ENCODE measurements around the gene HMGN3. TPM values are rescaled to one million over a fixed set of nuclear protein-coding genes. Genes with fewer than 3 reads are reported as not detected.

The HMGN3 gene
- total RNA-seq, 1 donor from 2014 or later: 30.8 TPM

DNA sequence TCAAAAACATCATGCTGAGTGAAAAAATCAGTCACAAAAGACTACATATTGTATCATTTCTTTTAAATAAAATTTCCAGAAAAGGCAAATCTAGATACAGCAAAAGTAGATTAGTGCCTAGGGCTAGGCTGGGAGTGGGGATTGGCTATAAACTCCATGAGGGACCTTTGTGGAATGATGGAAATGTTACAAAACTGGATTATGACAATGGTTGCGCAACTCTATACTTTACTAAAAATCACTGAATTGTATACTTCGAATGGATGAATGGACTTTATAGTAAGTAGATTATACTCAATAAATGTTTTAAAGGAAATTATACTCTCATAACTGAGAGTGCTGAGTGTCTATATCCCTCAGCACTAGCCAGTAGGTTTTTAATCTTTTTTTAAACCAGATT lies 4.3 kb downstream of the HMGN3 start:
- TF ChIP-seq, protein P1, sequence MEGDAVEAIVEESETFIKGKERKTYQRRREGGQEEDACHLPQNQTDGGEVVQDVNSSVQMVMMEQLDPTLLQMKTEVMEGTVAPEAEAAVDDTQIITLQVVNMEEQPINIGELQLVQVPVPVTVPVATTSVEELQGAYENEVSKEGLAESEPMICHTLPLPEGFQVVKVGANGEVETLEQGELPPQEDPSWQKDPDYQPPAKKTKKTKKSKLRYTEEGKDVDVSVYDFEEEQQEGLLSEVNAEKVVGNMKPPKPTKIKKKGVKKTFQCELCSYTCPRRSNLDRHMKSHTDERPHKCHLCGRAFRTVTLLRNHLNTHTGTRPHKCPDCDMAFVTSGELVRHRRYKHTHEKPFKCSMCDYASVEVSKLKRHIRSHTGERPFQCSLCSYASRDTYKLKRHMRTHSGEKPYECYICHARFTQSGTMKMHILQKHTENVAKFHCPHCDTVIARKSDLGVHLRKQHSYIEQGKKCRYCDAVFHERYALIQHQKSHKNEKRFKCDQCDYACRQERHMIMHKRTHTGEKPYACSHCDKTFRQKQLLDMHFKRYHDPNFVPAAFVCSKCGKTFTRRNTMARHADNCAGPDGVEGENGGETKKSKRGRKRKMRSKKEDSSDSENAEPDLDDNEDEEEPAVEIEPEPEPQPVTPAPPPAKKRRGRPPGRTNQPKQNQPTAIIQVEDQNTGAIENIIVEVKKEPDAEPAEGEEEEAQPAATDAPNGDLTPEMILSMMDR (IDR thresholded peaks at IDR 0.05): no peak

DNA sequence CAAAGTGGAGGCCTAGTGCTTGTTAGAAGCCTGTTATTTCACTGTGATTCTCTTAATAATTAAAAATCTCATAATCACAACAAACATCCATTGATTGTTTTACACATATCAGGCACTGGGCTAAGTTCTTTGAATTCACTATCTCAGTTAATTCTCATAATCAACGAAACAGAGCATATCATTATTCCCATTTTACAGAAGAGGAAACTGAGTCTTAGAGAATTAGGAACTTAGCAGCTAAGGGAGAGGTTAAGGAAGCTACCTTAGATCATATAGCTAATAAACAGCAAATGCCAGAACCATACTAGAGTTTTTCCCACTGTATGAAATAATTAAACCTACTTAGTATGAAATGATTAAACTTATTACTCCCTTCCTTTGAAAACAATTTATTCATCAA lies 7.0 kb downstream of the HMGN3 start:
- Mint-ChIP-seq H3K27ac (ENCODE audit: unreplicated experiment) (no peak overlapping the region), H3K9me3 (ENCODE audit: low read depth) (no peaks in the 10 kb centered on the region)

More for the DNA sequence above, 4.3 kb downstream of the HMGN3 start:
- Mint-ChIP-seq H3K36me3 (ENCODE audit: low read depth) (no peaks in the 10 kb centered on the region), H3K4me3 (ENCODE audit: unreplicated experiment) (no peak overlapping the region), H3K27me3 (ENCODE audit: low read depth) (no peaks in the 10 kb centered on the region), H3K9me3 (ENCODE audit: low read depth) (no peaks in the 10 kb centered on the region), H3K27ac (ENCODE audit: unreplicated experiment) (no peak overlapping the region), H3K4me1 (ENCODE audit: low read depth) (peaks cover 4% of the 10 kb centered on the region)
- no peak for DNase-seq (ENCODE audit: low spot score)

GRCh38 chr6:79226660-79227059 lies 7.8 kb downstream of the HMGN3 start:
- Mint-ChIP-seq H3K4me3 (ENCODE audit: unreplicated experiment) (no peak overlapping the region), H3K36me3 (ENCODE audit: low read depth) (no peaks in the 10 kb centered on the region), H3K27ac (ENCODE audit: unreplicated experiment) (no peak overlapping the region), H3K4me1 (ENCODE audit: low read depth) (no peaks in the 10 kb centered on the region), H3K9me3 (ENCODE audit: low read depth) (no peaks in the 10 kb centered on the region), H3K27me3 (ENCODE audit: low read depth) (no peaks in the 10 kb centered on the region)
- DNase-seq (ENCODE audit: low spot score): no peak
- TF ChIP-seq, protein P1 (IDR thresholded peaks at IDR 0.05): no peak

More for the DNA sequence above, 7.0 kb downstream of the HMGN3 start:
- no peak overlapping the region for H3K4me3 Mint-ChIP-seq (ENCODE audit: unreplicated experiment)
- H3K27me3 Mint-ChIP-seq (ENCODE audit: low read depth): no peaks in the 10 kb centered on the region
- H3K36me3 Mint-ChIP-seq (ENCODE audit: low read depth): no peaks in the 10 kb centered on the region
- no peaks in the 10 kb centered on the region for H3K4me1 Mint-ChIP-seq (ENCODE audit: low read depth)
- DNase-seq (ENCODE audit: low spot score): no peak
- TF ChIP-seq, protein P1 (IDR thresholded peaks at IDR 0.05): no peak

- H3K9me3 Mint-ChIP-seq (ENCODE audit: low read depth): no peaks in the 10 kb centered on the region
- no peak for DNase-seq (ENCODE audit: low spot score)
- H3K4me3 Mint-ChIP-seq (ENCODE audit: unreplicated experiment): no peak overlapping the region
- no peaks in the 10 kb centered on the region for H3K27me3 Mint-ChIP-seq (ENCODE audit: low read depth)
- no peaks in the 10 kb centered on the region for H3K4me1 Mint-ChIP-seq (ENCODE audit: low read depth)
- TF ChIP-seq, protein P1 (IDR thresholded peaks at IDR 0.05): no peak
- H3K36me3 Mint-ChIP-seq (ENCODE audit: low read depth): no peaks in the 10 kb centered on the region
- H3K27ac Mint-ChIP-seq (ENCODE audit: unreplicated experiment): no peak overlapping the region
Observed at GRCh38 chr6:79225717-79226599, 8.5 kb downstream of the HMGN3 start.

GRCh38 chr6:79223611-79224404 lies 10.7 kb downstream of the HMGN3 start:
- DNase-seq (ENCODE audit: low spot score): no peak
- no peaks in the 10 kb centered on the region for H3K4me1 Mint-ChIP-seq (ENCODE audit: low read depth)
- H3K27ac Mint-ChIP-seq (ENCODE audit: unreplicated experiment): no peak overlapping the region
- H3K36me3 Mint-ChIP-seq (ENCODE audit: low read depth): no peaks in the 10 kb centered on the region
- H3K9me3 Mint-ChIP-seq (ENCODE audit: low read depth): peaks cover 4% of the 10 kb centered on the region
- no peak overlapping the region for H3K4me3 Mint-ChIP-seq (ENCODE audit: unreplicated experiment)
- no peaks in the 10 kb centered on the region for H3K27me3 Mint-ChIP-seq (ENCODE audit: low read depth)
- TF ChIP-seq, protein P1 (IDR thresholded peaks at IDR 0.05): no peak

Data from chondrocyte (in vitro differentiated cells).